ENCODE data around the gene HTRA2.

- no peak for TF ChIP-seq POLR2A (IDR thresholded peaks at IDR 0.05)
- TF ChIP-seq CTCF (IDR thresholded peaks at IDR 0.05) = no peak
These were observed 7.2 kb upstream of the HTRA2 start for GRCh38 chr2:74522516-74522915.
